K562 (cell line): ENCODE measurements around the gene ARID3B. TPM values are rescaled to one million over a fixed set of nuclear protein-coding genes. Genes with fewer than 3 reads are reported as not detected.

Experiments used
- ATAC-seq: fragments of 200-7000 bp; cut with Tn5 transposase; 3 replicates; pipeline ENCODE4 v1.9.1; 2020; ENCODE audit warnings: moderate library complexity
- BruUV-seq: library from RNA; stranded (reverse); fragments of 400-500 nt; replicated peaks from 2 replicates; lab custom pipeline; 2021; lab: Mats Ljungman, UMichigan
- CTCF ChIA-PET: fragments of 300-600 bp; formaldehyde crosslinking; extraction: SDS; loops from one replicate; lab custom pipeline; 2021; ENCODE audit warnings: low intra/inter-chr PET ratio; lab: Yijun Ruan, JAX
- POLR2A ChIA-PET: fragments of 300-600, 350-650 bp; sonication (Branson Sonifier 250); formaldehyde crosslinking; extraction: SDS; loops from one replicate; lab custom pipeline; 2021; ENCODE audit warnings: antibody characterized with exemption, inconsistent platforms; lab: Yijun Ruan, JAX
- DNase-seq, 4 experiments: peaks; one replicate each; pipeline versions ENCODE4 v3.0.0 to v3.0.0-alpha.2; 2011 to 2018; ENCODE audit warnings: low spot score in 3 of 4, mixed read lengths in 3 of 4; ENCODE audit errors: extremely low read depth in 1 of 4
- FAIRE-seq: peaks from 2 replicates; lab custom pipeline; 2011; peaks lifted over from hg19 to GRCh38; lab: Jason Lieb, UNC
- H2AFZ ChIP-seq: 2 replicates; pipeline ENCODE4 v1.6.0; 2011; ENCODE audit warnings: low read depth, low read length, control low read depth, inconsistent platforms
- H3K27ac ChIP-seq: fragments of 200-600 bp; 3 replicates; pipeline ENCODE4 v1.8.0; 2011; ENCODE audit warnings: low read depth, mild to moderate bottlenecking, control low read depth, inconsistent platforms, low read length, moderate library complexity, mixed read lengths; ENCODE audit errors: extremely low read depth
- H3K27me3 ChIP-seq, 2 experiments: fragments of 300-600 bp in 1 of 2; 2 replicates in 1 of 2; 3 replicates in 1 of 2; pipeline versions ENCODE4 v1.6.0 to v1.8.0; 2011; ENCODE audit warnings: inconsistent platforms in 2 of 2, low read length in 2 of 2, mild to moderate bottlenecking in 1 of 2, mixed read lengths in 1 of 2, moderate library complexity in 1 of 2; ENCODE audit not compliant: control insufficient read depth in 2 of 2, insufficient read depth in 2 of 2
- H3K36me3 ChIP-seq: fragments of 300-600 bp; 3 replicates; pipeline ENCODE4 v1.8.0; 2011; ENCODE audit warnings: mild to moderate bottlenecking, low read length, inconsistent platforms; ENCODE audit not compliant: control insufficient read depth, insufficient read depth
- H3K4me1 ChIP-seq, 2 experiments: fragments of 200-600 bp in 1 of 2; replicated peaks in 1 of 2; 2 replicates in 1 of 2; 3 replicates in 1 of 2; pipeline versions ENCODE4 v1.5.1 to v1.8.0; 2011; ENCODE audit warnings: inconsistent platforms in 2 of 2, low read length in 2 of 2, mild to moderate bottlenecking in 1 of 2, mixed read lengths in 1 of 2, moderate library complexity in 1 of 2; ENCODE audit not compliant: control insufficient read depth in 2 of 2, insufficient read depth in 2 of 2
- H3K4me2 ChIP-seq: 2 replicates; pipeline ENCODE4 v1.6.1; 2011; ENCODE audit warnings: low read length, control low read depth, inconsistent platforms, mixed read lengths; ENCODE audit not compliant: insufficient read depth
- H3K4me3 ChIP-seq: fragments of 200-600 bp; sonication (generic), shearing (Covaris generic); 2 replicates; pipeline ENCODE4 v1.5.1; 2016; ENCODE audit warnings: control low read depth, inconsistent platforms
- H3K79me2 ChIP-seq: fragments of 200-600 bp; 3 replicates; pipeline ENCODE4 v1.8.0; 2011; ENCODE audit warnings: low read length, inconsistent platforms; ENCODE audit not compliant: control insufficient read depth, insufficient read depth
- H3K9ac ChIP-seq, 2 experiments: 2 replicates each; pipeline versions ENCODE4 v1.6.0 to v1.6.1; 2011; ENCODE audit warnings: low read depth in 2 of 2, low read length in 2 of 2, control low read depth in 1 of 2, inconsistent platforms in 1 of 2, mild to moderate bottlenecking in 1 of 2, mixed read lengths in 1 of 2; ENCODE audit not compliant: insufficient read depth in 1 of 2
- H3K9me1 ChIP-seq: one replicate; pipeline ENCODE4 v1.6.0; 2011; ENCODE audit warnings: inconsistent platforms, mild to moderate bottlenecking, low read length, moderate library complexity; ENCODE audit not compliant: control insufficient read depth, insufficient read depth
- H3K9me3 ChIP-seq: replicated peaks from 2 replicates; pipeline ENCODE4 v1.5.1; 2011; ENCODE audit warnings: low read depth, low read length, inconsistent platforms; ENCODE audit not compliant: control insufficient read depth, insufficient read depth
- H4K20me1 ChIP-seq: replicated peaks from 2 replicates; pipeline ENCODE4 v1.6.1; 2011; ENCODE audit warnings: low read length, inconsistent platforms, mixed read lengths; ENCODE audit not compliant: control insufficient read depth, insufficient read depth
- CHD4 ChIP-seq: fragments of 200-600 bp; sonication (generic); IDR thresholded peaks from 3 replicates; pipeline ENCODE4 v1.6.1; 2012; ENCODE audit warnings: low read depth, mild to moderate bottlenecking, mixed read lengths, low read length, inconsistent platforms; ENCODE audit not compliant: insufficient read depth, insufficient replicate concordance, poor library complexity, severe bottlenecking
- E2F4 ChIP-seq: sonication (generic); formaldehyde crosslinking; IDR thresholded peaks from 2 replicates; pipeline ENCODE4 v1.8.0; 2022; ENCODE audit warnings: mild to moderate bottlenecking, low read depth, missing genetic modification reagents
- HDAC2 ChIP-seq: fragments of 450-650 bp; IDR thresholded peaks from 2 replicates; pipeline ENCODE4 v1.6.1; 2016; ENCODE audit warnings: mild to moderate bottlenecking
- KLF6 ChIP-seq: fragments of 250-450 bp; sonication (Bioruptor Pico); IDR thresholded peaks from 2 replicates; pipeline ENCODE4 v1.4.0; 2020; ENCODE audit warnings: mild to moderate bottlenecking, moderate library complexity, borderline replicate concordance
- MCM5 ChIP-seq: fragments of 450-650 bp; IDR thresholded peaks from 2 replicates; pipeline ENCODE4 v1.6.1; 2016; ENCODE audit warnings: low read depth
- NCOA2 ChIP-seq, 2 experiments: fragments of 450-650 bp; IDR thresholded peaks; 2 replicates each; pipeline ENCODE4 v1.6.1; 2018; ENCODE audit warnings: mild to moderate bottlenecking in 2 of 2, moderate library complexity in 1 of 2; ENCODE audit not compliant: partially characterized antibody in 2 of 2
- PML ChIP-seq: IDR thresholded peaks from 2 replicates; pipeline ENCODE4 v1.6.1; 2012; ENCODE audit warnings: low read length, inconsistent platforms
- RAD21 ChIP-seq, 2 experiments: fragments of 250-450 bp in 1 of 2; fragments of 450-650 bp in 1 of 2; sonication (Bioruptor Pico) in 1 of 2; formaldehyde crosslinking in 1 of 2; IDR thresholded peaks in 1 of 2; conservative IDR thresholded peaks in 1 of 2; 2 replicates each; pipeline versions ENCODE4 v1.4.0 to v1.8.0; 2020 to 2022; ENCODE audit warnings: mild to moderate bottlenecking in 2 of 2, moderate library complexity in 1 of 2
- RCOR1 ChIP-seq, 2 experiments: IDR thresholded peaks; 2 replicates each; pipeline ENCODE4 v1.6.1; 2012; ENCODE audit warnings: low read depth in 2 of 2, low read length in 2 of 2, borderline replicate concordance in 1 of 2, improper control_type of control experiment in 1 of 2
- SAP30 ChIP-seq: fragments of 200-600 bp; sonication (generic); IDR thresholded peaks from 2 replicates; pipeline ENCODE4 v1.6.1; 2012; ENCODE audit warnings: borderline replicate concordance, low read depth, mild to moderate bottlenecking, moderate library complexity, low read length, control low read depth, inconsistent platforms; ENCODE audit not compliant: insufficient read depth, poor library complexity, severe bottlenecking
- TAF1 ChIP-seq: IDR thresholded peaks from 2 replicates; pipeline ENCODE4 v1.6.1; 2011; ENCODE audit warnings: mild to moderate bottlenecking, low read length, moderate library complexity; ENCODE audit not compliant: insufficient read depth, control insufficient read depth, severe bottlenecking; ENCODE audit errors: extremely low read depth
- TEAD1 ChIP-seq, 2 experiments: fragments of 450-650 bp in 1 of 2; sonication (generic) in 1 of 2; formaldehyde crosslinking; IDR thresholded peaks; 2 replicates each; pipeline versions ENCODE4 v1.4.0 to v1.8.0; 2020 to 2022; ENCODE audit warnings: mild to moderate bottlenecking in 2 of 2, missing genetic modification reagents in 1 of 2
- ZFP30 ChIP-seq: fragments of 250-450 bp; sonication (Bioruptor Pico); IDR thresholded peaks from 2 replicates; pipeline ENCODE4 v1.8.0; 2022; ENCODE audit warnings: moderate library complexity, mild to moderate bottlenecking, inconsistent platforms, borderline replicate concordance
- ZFP36 ChIP-seq: fragments of 150-350 bp; IDR thresholded peaks from 2 replicates; pipeline ENCODE4 v1.6.1; 2018; ENCODE audit warnings: low read length, low read depth; ENCODE audit not compliant: partially characterized antibody
- ZKSCAN8 ChIP-seq: fragments of 200-800 bp; sonication (Bioruptor generic); IDR thresholded peaks from 2 replicates; pipeline ENCODE4 v1.6.1; 2016; ENCODE audit warnings: missing genetic modification characterization, missing compliant biosample characterization
- ZNF232 ChIP-seq: sonication (generic); formaldehyde crosslinking; IDR thresholded peaks from 2 replicates; pipeline ENCODE4 v1.8.0; 2022; ENCODE audit warnings: mild to moderate bottlenecking, missing genetic modification reagents
- ZNF263 ChIP-seq: sonication (generic); formaldehyde crosslinking; IDR thresholded peaks from 2 replicates; pipeline ENCODE4 v1.8.0; 2022; ENCODE audit warnings: mild to moderate bottlenecking, missing genetic modification reagents, borderline replicate concordance
- ZNF384 ChIP-seq: IDR thresholded peaks from 2 replicates; pipeline ENCODE4 v1.6.1; 2012; ENCODE audit warnings: low read depth, low read length, improper control_type of control experiment
- WGBS: fragments of 100-300 bp; shearing (Covaris generic); methylation state at CpG from one replicate; pipeline ENCODE4 v1.1.6; 2016; ENCODE audit warnings: low coverage, mixed read lengths; ENCODE audit not compliant: insufficient coverage; ENCODE audit errors: missing lambda C conversion rate; 5-methylcytosine and 5-hydroxymethylcytosine counted together
- in situ Hi-C: fragments of 300-500 bp; cut with MboI; formaldehyde crosslinking; loops from 4 replicates; pipeline ENCODE4 v1.15.0; 2018; ENCODE audit warnings: inconsistent platforms, mixed read lengths
- intact Hi-C: fragments of 100-400 bp; cut with micrococcal nuclease; formaldehyde crosslinking; loops from 2 replicates; pipeline ENCODE4 v1.14.2; 2022
- polyA plus RNA-seq, 8 experiments: library from polyadenylated mRNA; depleted of rRNA in 4 of 8; stranded (reverse) in 5 of 8; unstranded in 3 of 8; fragments of >200 nt; fragmentation: Nextera tagmentation in 2 of 8; fragmentation: Illumina TruSeq in 1 of 8; extraction: Ambion mirVana in 2 of 8; extraction: Trizol in 1 of 8; gene quantifications; 2 replicates each; pipeline versions ENCODE4 v1.2.1 to v1.2.3, GENCODE V29; 2011 to 2014; ENCODE audit warnings: inconsistent platforms in 1 of 8, missing spikeins in 1 of 8
- total RNA-seq, 7 experiments: library from RNA; depleted of rRNA in 6 of 7; stranded (reverse); fragments of >200 nt in 6 of 7; fragmentation: Illumina TruSeq in 2 of 7; extraction: Trizol in 2 of 7; gene quantifications; 2 replicates each; pipeline versions ENCODE4 v1.2.1 to v1.2.3, GENCODE V29; 2011 to 2021; ENCODE audit warnings: low replicate concordance in 1 of 7

Gene ARID3B
- total and polyA plus RNA-seq, 9 of the 15 experiments (the other 6 are each of a cell fraction or from before 2014, with no cell fraction given) = 0.32 to 15.1 (median 7.1) TPM

- peak; percentile 98 for FAIRE-seq
- POLR2A ChIA-PET = interaction anchor here (0.5 to 1.9 kb wide), 13 partner anchors 10 to 358 kb away, joined by 3 to 8 read pairs (median 3); partner anchors contain the start of gene CLK3
- TF ChIP-seq CHD4 (no peak), RAD21 (CRISPR knock-in tag; conservative IDR thresholded peaks at IDR 0.05 in 1 of 2, IDR thresholded peaks at IDR 0.05 in 1 of 2) (peak in 1 of 2 experiments; percentile 45; a peak in 2 of 4 replicates), KLF6 (CRISPR knock-in tag) (no peak; the same call in 1 of the 2 replicates), ZNF232 (CRISPR knock-in tag) (no peak), ZFP36 (peak; percentile 25), NCOA2 (IDR thresholded peaks at IDR 0.05; ENCODE audit: partially characterized antibody in 2 of 2) (peak; percentile 58 to 94), E2F4 (no peak), TAF1 (peak; percentile 29), PML (peak; percentile 85), SAP30 (peak; percentile 64), TEAD1 (CRISPR knock-in tag; IDR thresholded peaks at IDR 0.05) (peak; percentile 70 to 93; a peak in 3 of 4 replicates), ZNF263 (CRISPR knock-in tag) (no peak; the same call in 1 of the 2 replicates), MCM5 (no peak), ZNF384 (peak; percentile 52), ZFP30 (CRISPR knock-in tag) (no peak), HDAC2 (peak; percentile 100), ZKSCAN8 (CRISPR knock-in tag) (peak; percentile 87; the same call in 1 of the 2 replicates), RCOR1 (IDR thresholded peaks at IDR 0.05; ENCODE audit: borderline replicate concordance in 1 of 2, low read depth in 2 of 2, low read length in 2 of 2) (peak; percentile 100)
Observed at GRCh38 chr15:74545776-74546656, 5.0 kb downstream of the ARID3B start.

More at GRCh38 chr15:74545776-74546656, 5.0 kb downstream of the ARID3B start:
- Histone ChIP-seq H4K20me1 (peaks cover 54% of the 10 kb centered on the region), H3K4me2 (peak overlapping the region; percentile 32; the same call in 1 of the 2 replicates), H3K27ac (no peak overlapping the region), H3K9ac (no peak overlapping the region), H3K9me1 (no peaks in the 10 kb centered on the region), H3K4me1 (peaks cover 17 to 28% of the 10 kb centered on the region in 2 experiments), H3K9me3 (no peaks in the 10 kb centered on the region), H3K27me3 (no peaks in the 10 kb centered on the region), H3K36me3 (peaks cover 25% of the 10 kb centered on the region; the same call in 2 of the 3 replicates), H3K79me2 (peaks cover 37% of the 10 kb centered on the region; the same call in 2 of the 3 replicates), H3K4me3 (no peak overlapping the region), H2AFZ (no peak overlapping the region)
- DNase-seq (peak; percentile 94 to 100 (median 94)), ATAC-seq (peak; percentile 92)
- WGBS = 1% methylated on average over 23 of the region's 23 CpGs
- in situ Hi-C loops (loop anchor here (5.0 kb wide), 1 partner anchor 66 kb away; no protein-coding TSS in a partner anchor), intact Hi-C loops (loop anchor here (1.0 to 5.0 kb wide), 4 partner anchors 39 to 69 kb away; partner anchors contain the start of gene CLK3)
- no TSS peak for BruUV-seq
- CTCF ChIA-PET = no interaction called here
